Measurements from ENCODE around the gene EOLA1.
"Not testable (repeated sequence)": the region's sequence is repeated elsewhere in the genome, so short reads cannot be mapped to it uniquely, and the experiment has no call there.

EOLA1 gene

DNA sequence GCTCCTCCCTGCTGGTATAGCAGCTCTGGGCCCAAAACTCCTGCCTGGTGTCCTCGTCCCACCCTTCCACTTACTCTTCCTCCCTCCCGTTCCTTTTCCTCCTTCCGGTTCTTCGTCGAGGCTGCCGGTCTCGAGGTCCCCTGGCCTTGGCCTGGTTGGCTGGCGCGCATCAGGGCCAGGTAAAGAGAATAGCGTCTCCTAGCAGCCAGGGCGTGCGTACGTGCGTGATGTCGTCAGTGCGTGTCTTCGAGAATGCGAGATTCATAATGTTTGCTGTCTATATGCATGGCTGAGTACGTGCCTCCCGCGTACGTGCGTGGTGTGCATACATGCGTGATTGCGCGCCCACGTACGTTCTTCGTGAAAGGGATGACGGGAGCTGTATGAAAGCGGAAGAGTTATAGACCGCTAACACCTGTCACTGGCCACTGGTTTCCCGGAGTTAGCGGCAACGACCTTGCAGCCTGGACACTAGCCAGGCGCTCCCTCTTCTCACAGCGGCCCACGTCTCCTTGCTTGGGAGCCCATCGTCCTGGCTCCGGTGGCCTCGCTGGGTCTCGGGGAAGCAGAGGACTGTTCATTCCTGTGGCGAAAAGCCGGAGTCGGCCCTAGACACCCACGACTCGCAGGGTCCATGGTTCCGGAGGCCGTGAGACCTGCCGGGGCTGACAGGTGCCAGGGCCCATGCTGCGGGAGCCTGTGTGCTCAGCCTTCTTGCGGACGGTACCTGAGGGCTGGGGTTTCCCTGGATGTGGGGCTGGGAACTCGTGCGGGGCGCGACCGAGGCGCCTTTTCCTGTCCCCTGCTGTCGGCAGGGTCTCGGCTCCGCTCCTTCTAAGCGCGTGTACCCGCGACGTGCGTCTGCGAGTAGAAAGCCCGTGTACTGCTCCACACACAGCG is at the start of gene EOLA1:
Gene EOLA1, plus strand, starts transcription at position 392 of the 900 bp plus-strand sequence. CDS start 4,619 bp downstream, outside the sequence.
- in situ Hi-C loops (cut with MboI; ENCODE audit: low sequenced_read_pairs): no loop called here

DNA sequence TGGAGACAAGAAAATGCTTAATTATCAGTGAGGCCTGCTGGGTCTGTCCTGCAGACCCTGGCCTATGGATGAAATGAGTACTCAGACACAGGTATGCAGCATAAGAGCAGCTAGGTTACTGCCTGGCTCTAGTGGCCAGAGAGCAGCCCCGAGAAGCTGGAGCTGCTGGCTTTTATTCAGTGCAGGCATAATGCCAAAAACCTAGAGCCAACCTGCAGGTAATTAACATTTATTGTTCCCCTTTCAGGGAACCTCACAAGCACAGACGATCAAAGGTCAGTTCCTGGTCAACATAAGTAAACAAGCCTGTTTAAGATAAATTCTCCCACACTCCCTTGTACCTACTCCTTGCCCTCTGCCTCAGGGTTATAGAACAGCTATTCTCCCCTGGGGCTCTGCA is 49.0 kb upstream of the EOLA1 start:
- in situ Hi-C loops (cut with MboI; ENCODE audit: low sequenced_read_pairs): no loop called here

- in situ Hi-C loops (cut with MboI; ENCODE audit: low sequenced_read_pairs): no loop called here
Observed at GRCh38 chrX:149493567-149494562, 46.9 kb upstream of the EOLA1 start.

GRCh38 chrX:149494844-149495565 is 45.8 kb upstream of the EOLA1 start:
- in situ Hi-C loops (cut with MboI; ENCODE audit: low sequenced_read_pairs): no loop called here

DNA sequence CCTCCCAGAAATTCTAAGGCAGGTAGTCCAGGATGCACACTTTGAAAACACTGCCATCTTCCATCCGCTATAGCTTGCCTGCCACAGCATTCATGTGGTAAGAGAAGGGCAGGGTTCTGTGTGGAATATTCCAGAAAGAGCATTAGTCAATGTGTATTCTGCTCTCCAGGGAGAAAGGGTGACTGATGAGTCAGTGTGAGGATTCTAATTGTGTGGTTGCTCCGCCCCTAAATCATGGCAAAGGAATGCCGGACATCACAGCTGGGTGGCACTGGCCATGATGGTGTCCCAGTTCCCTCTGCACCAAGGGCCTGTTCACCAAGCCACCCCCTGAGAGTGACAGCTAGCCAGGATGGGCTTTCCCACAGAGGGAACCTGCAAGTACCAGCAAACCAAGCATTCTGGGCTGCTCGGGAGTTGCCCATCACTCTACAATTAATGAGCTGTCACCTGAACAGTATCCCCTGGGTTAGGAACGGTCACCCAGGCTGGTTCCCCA is 45.2 kb upstream of the EOLA1 start:
- in situ Hi-C loops (cut with MboI; ENCODE audit: low sequenced_read_pairs): no loop called here

DNA sequence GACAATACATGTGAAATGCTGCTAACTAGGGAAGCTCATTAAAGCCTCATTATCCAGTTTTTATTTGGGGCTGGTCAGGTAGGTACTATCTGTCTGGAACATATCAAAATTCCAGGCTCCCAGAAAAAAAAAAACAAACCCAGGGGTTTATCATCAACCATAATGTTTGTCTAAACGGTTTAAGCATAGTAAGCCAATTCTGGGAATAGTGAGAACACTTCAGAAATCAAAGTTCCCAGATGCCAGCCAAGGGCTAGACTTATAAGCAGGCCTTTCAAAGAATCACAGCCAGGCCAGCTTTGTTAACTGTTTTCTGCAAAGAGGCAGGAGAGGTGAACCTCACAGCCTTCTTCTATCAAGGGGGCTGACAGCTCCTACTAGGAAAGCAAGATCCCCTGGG is 43.8 kb upstream of the EOLA1 start:
- in situ Hi-C loops (cut with MboI; ENCODE audit: low sequenced_read_pairs): no loop called here

DNA sequence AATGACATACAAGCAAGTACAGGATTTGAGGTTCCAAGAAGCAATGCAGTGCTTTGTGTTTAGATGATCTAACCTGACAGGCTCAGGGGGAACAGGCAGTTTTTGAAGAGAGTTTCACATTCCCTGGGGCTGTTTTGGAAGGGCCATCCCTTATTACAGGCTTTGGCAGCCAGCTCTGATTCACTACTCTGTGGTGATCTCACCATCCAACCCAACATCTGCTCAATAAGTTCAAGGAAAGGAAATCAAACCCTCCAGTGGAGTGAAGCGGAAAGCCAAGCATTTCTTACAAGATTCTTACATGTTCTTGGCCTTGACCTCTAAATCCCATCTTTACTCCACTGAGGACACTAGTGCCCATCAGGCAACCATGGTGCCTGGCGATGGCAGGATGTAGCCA is 43.2 kb upstream of the EOLA1 start:
- in situ Hi-C loops (cut with MboI; ENCODE audit: low sequenced_read_pairs): no loop called here

DNA sequence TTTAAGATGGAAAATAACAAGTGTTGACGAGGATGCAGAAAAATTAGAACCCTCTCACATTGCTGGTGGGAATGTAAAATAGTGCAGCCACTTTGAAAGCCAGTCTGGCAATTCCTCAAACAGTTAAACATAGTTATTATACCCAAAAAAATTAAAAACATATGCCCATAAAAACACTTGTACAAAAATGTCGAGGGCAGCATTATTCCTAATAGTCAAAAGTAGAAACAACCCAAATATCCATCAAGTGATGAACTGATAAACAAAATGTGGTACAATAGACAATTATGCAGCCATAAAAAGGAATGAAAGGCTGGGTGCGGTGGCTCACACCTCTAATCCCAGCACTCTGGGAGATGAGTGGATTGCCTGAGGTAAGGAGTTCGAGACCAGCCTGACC is 42.0 kb upstream of the EOLA1 start:
- in situ Hi-C loops (cut with MboI; ENCODE audit: low sequenced_read_pairs): no loop called here

- in situ Hi-C loops (cut with MboI; ENCODE audit: low sequenced_read_pairs): no loop called here
Observed at GRCh38 chrX:149499766-149500165, 41.0 kb upstream of the EOLA1 start.

GRCh38 chrX:149502923-149503322 is 37.9 kb upstream of the EOLA1 start:
- in situ Hi-C loops (cut with MboI; ENCODE audit: low sequenced_read_pairs): not testable (repeated sequence)

DNA sequence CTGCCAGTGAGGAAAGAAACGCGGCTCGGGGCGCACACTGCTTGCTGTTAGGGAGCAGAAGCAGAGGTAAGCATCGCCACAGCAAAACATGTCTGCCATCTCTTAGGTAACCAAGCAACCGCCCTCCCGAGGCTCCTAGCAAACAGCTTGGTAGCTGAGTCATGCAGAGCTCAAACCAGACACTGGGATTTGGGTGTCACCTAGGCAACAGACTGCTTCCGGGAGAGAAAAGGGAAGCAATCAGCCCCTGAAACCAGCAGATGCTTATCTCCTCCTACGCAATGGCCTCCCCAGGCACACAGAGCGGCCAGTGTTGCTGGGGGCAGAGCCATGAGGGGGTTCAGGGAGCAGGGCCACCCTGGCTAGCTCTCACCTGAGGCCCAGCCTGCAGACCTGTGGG is 37.4 kb upstream of the EOLA1 start:
- in situ Hi-C loops (cut with MboI; ENCODE audit: low sequenced_read_pairs): not testable (repeated sequence)

DNA sequence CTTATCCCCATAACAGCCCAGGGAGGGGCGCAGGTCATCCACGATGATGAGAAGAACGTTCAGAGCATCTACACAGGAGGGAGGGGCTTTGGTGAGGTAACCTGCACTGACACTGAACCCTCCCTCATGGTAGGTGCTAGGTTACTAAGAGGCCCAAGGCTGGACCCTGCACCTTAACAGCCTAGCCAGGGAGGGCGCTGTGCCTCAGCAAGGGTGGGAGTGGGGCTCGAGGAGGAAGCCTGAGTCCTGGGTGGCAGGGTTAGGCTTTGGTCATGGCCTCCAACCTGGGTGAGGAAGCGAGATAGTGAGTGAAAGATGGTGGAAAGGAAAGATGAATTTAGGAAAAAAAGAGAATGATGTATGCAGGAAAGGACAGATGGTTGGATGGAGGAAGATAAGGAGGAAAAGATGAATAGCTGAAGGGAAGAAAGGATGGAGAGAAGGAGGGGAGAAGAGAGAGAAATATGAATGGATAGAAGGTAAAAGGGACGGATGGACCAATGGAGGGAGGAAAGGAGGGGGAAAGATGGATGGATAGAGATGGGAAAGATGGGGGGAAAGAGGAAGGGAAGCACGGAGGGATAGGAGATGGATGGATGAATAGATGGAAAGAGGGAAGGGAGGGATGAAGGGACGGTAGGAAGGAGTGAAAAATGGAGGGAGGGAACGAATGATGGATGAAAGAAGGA is 36.4 kb upstream of the EOLA1 start:
- in situ Hi-C loops (cut with MboI; ENCODE audit: low sequenced_read_pairs): no loop called here

- in situ Hi-C loops (cut with MboI; ENCODE audit: low sequenced_read_pairs): no loop called here
Observed at GRCh38 chrX:149504915-149505651, 35.7 kb upstream of the EOLA1 start, which contains the start of gene IDS. IDS (minus strand) TSS chrX:149505306; CDS start chrX:149505137, 169 bp downstream.

- in situ Hi-C loops (cut with MboI; ENCODE audit: low sequenced_read_pairs): no loop called here
Observed at GRCh38 chrX:149505671-149506070, 35.1 kb upstream of the EOLA1 start.

- in situ Hi-C loops (cut with MboI; ENCODE audit: low sequenced_read_pairs): no loop called here
Observed at GRCh38 chrX:149506349-149506748, 34.5 kb upstream of the EOLA1 start.

GRCh38 chrX:149508467-149508866 is 32.3 kb upstream of the EOLA1 start:
- in situ Hi-C loops (cut with MboI; ENCODE audit: low sequenced_read_pairs): no loop called here

DNA sequence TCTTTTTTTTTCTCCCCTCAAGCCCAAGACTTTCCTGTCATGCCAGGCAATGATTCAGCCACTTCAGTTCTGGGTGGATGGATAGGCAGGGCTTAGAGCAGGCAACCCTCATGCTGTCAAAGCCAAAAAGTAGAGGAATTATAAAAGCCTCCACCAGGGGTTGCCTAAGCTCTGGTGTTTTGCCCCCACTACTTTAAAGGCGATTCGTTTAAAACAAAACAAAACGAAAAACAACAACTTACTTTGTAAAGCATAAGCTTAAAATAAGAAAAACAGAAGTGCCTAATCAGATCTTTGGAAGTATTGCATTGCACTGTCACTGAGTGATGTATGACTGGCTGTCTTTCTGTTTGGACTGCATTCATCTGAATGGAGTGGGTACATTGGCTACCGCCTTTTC is 30.4 kb upstream of the EOLA1 start:
- in situ Hi-C loops (cut with MboI; ENCODE audit: low sequenced_read_pairs): no loop called here

DNA sequence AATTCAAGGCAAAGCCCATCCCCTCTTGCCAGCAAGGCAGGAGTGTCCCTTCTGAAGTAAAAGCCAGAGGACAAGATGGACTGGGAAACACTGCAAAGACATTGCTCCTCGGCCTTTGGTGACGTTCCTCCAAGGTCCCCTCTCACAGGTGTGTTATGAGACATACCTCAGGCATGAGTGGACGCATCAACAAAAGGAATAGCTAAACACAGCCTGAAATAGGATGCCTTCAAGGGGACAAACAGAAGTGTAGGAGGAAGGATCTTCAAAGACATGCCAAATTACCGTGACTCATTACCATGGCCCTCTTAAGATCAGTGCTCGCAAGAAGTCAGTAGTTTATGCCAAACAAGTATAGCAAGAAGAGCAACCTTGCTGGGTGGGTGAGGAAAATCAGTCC is 29.7 kb upstream of the EOLA1 start:
- in situ Hi-C loops (cut with MboI; ENCODE audit: low sequenced_read_pairs): no loop called here

DNA sequence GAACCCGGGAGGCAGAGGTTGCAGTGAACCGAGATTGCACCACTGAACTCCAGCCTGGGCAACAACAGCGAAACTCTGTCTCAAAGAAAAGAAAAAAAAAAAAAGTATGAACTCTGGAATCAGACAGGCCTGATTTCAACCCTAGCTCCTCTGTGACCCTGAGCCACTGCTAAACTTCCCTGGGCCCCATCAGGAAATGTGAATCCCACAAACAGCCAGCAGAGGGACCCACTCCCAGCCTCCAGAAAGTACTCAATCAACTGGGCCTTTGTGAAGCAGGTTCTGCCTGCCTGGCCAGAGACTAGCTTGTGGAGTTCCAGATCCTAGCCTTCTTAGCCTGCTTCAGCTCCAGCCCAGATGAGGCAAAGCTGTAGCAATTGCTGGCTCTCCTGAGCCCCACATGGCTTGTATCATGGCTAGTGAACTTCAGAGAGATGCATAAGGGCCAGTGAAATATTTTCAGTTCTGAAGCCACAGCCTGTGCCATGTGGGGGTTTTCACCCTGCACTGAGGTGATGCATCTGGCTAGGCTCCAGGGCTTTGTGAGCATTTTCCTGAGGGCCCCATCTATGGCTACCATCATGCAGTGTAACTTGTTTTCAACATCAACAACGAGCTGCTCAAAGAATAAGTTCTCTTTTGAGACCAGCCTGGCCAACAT is 28.5 kb upstream of the EOLA1 start:
- in situ Hi-C loops (cut with MboI; ENCODE audit: low sequenced_read_pairs): no loop called here
